Mesendoderm (in vitro differentiated cells): Measurements from ENCODE around the gene MYO1B.
A peak's percentile ranks its signal among the peaks of the same experiment; 100 is the strongest.

ENCODE experiments used
- DNase-seq: peaks from one replicate; pipeline ENCODE4 v3.0.0; 2013
- H2AK5ac ChIP-seq: 2 replicates; pipeline ENCODE4 v1.6.1; 2013; ENCODE audit warnings: low read length, inconsistent platforms
- H2BK120ac ChIP-seq: 2 replicates; pipeline ENCODE4 v1.6.1; 2013; ENCODE audit warnings: low read depth, mild to moderate bottlenecking, low read length, moderate library complexity, mixed read lengths
- H2BK15ac ChIP-seq: replicated peaks from 2 replicates; pipeline ENCODE4 v1.6.1; 2013; ENCODE audit warnings: low read depth, mild to moderate bottlenecking, moderate library complexity
- H2BK5ac ChIP-seq: 2 replicates; pipeline ENCODE4 v1.6.1; 2013; ENCODE audit warnings: low read length, inconsistent platforms
- H3K18ac ChIP-seq: 2 replicates; pipeline ENCODE4 v1.6.1; 2013; ENCODE audit warnings: mild to moderate bottlenecking, low read length, mixed read lengths
- H3K23ac ChIP-seq: one replicate; pipeline ENCODE4 v1.6.1; 2013; ENCODE audit warnings: low read length
- H3K27ac ChIP-seq: 2 replicates; pipeline ENCODE4 v1.5.1; 2013; ENCODE audit warnings: low read depth, mild to moderate bottlenecking, inconsistent platforms, low read length, moderate library complexity
- H3K27me3 ChIP-seq: 2 replicates; pipeline ENCODE4 v1.6.1; 2013; ENCODE audit warnings: low read length, control low read depth, mild to moderate bottlenecking, inconsistent platforms; ENCODE audit not compliant: insufficient read depth, poor library complexity
- H3K36me3 ChIP-seq: 2 replicates; pipeline ENCODE4 v1.6.1; 2013; ENCODE audit warnings: low read length, inconsistent platforms; ENCODE audit not compliant: control insufficient read depth, insufficient read depth
- H3K4ac ChIP-seq: one replicate; pipeline ENCODE4 v1.6.1; 2013; ENCODE audit warnings: low read depth, mild to moderate bottlenecking, low read length, moderate library complexity
- H3K4me1 ChIP-seq: 2 replicates; pipeline ENCODE4 v1.6.1; 2013; ENCODE audit warnings: low read depth, low read length, inconsistent platforms; ENCODE audit not compliant: control insufficient read depth
- H3K4me2 ChIP-seq: 2 replicates; pipeline ENCODE4 v1.6.1; 2013; ENCODE audit warnings: low read length
- H3K4me3 ChIP-seq: 2 replicates; pipeline ENCODE4 v1.5.1; 2013; ENCODE audit warnings: mild to moderate bottlenecking, low read length
- H3K56ac ChIP-seq: one replicate; pipeline ENCODE4 v1.6.1; 2013; ENCODE audit warnings: low read length
- H3K79me1 ChIP-seq: 2 replicates; pipeline ENCODE4 v1.6.1; 2013; ENCODE audit warnings: low read length, inconsistent platforms
- H3K79me2 ChIP-seq: 2 replicates; pipeline ENCODE4 v1.6.1; 2013; ENCODE audit warnings: mild to moderate bottlenecking, low read length; ENCODE audit not compliant: control insufficient read depth, insufficient read depth
- H3K9ac ChIP-seq: 2 replicates; pipeline ENCODE4 v1.6.1; 2013; ENCODE audit warnings: low read length, inconsistent platforms
- H4K5ac ChIP-seq: one replicate; pipeline ENCODE4 v1.6.1; 2013; ENCODE audit warnings: low read length
- H4K8ac ChIP-seq: one replicate; pipeline ENCODE4 v1.6.1; 2013; ENCODE audit warnings: low read depth, mild to moderate bottlenecking, control low read depth, low read length, moderate library complexity
- WGBS: extraction: QIAGEN DNeasy Blood & Tissue Kit; methylation state at CpG from one replicate; pipeline ENCODE4 v1.1.7; 2013; ENCODE audit warnings: low lambda C conversion rate, missing lambda C conversion rate; ENCODE audit not compliant: insufficient coverage; ENCODE audit errors: extremely low coverage; 5-methylcytosine and 5-hydroxymethylcytosine counted together

Gene MYO1B

GRCh38 chr2:191365089-191365488 lies 119.9 kb downstream of the MYO1B start:
- no peak overlapping the region for H3K23ac ChIP-seq
- no peaks in the 10 kb centered on the region for H3K79me2 ChIP-seq
- no peak overlapping the region for H3K9ac ChIP-seq
- WGBS = no CpG with 5 or more reads among the region's 2 CpGs
- no peak for DNase-seq
- no peak overlapping the region for H3K4me2 ChIP-seq
- H4K5ac ChIP-seq = no peak overlapping the region
- no peak overlapping the region for H4K8ac ChIP-seq
- H2BK5ac ChIP-seq = no peak overlapping the region
- no peak overlapping the region for H3K4me3 ChIP-seq
- H2BK15ac ChIP-seq = no peak overlapping the region
- no peak overlapping the region for H3K56ac ChIP-seq
- no peak overlapping the region for H2BK120ac ChIP-seq
- no peaks in the 10 kb centered on the region for H3K36me3 ChIP-seq
- H3K27me3 ChIP-seq = no peaks in the 10 kb centered on the region
- H3K27ac ChIP-seq = no peak overlapping the region
- no peaks in the 10 kb centered on the region for H3K4me1 ChIP-seq
- no peaks in the 10 kb centered on the region for H3K79me1 ChIP-seq
- H3K18ac ChIP-seq = no peak overlapping the region
- H2AK5ac ChIP-seq = no peak overlapping the region
- H3K4ac ChIP-seq = no peak overlapping the region

- no peak overlapping the region for H4K5ac ChIP-seq
- no peaks in the 10 kb centered on the region for H3K79me2 ChIP-seq
- no peak overlapping the region for H2BK15ac ChIP-seq
- no peak overlapping the region for H2AK5ac ChIP-seq
- no peaks in the 10 kb centered on the region for H3K36me3 ChIP-seq
- no peak overlapping the region for H4K8ac ChIP-seq
- no peak overlapping the region for H3K23ac ChIP-seq
- H3K4me1 ChIP-seq = no peaks in the 10 kb centered on the region
- DNase-seq = no peak
- no peak overlapping the region for H3K56ac ChIP-seq
- no CpG with 5 or more reads among the region's 1 CpG for WGBS
- H3K9ac ChIP-seq = no peak overlapping the region
- no peak overlapping the region for H3K4me3 ChIP-seq
- no peaks in the 10 kb centered on the region for H3K27me3 ChIP-seq
- H3K79me1 ChIP-seq = no peaks in the 10 kb centered on the region
- no peak overlapping the region for H3K27ac ChIP-seq
- H3K4ac ChIP-seq = no peak overlapping the region
- H2BK5ac ChIP-seq = no peak overlapping the region
- no peak overlapping the region for H3K18ac ChIP-seq
- H3K4me2 ChIP-seq = no peak overlapping the region
- H2BK120ac ChIP-seq = no peak overlapping the region
Observed at GRCh38 chr2:191366199-191366598, 121.0 kb downstream of the MYO1B start.

GRCh38 chr2:191369034-191369433 lies 123.8 kb downstream of the MYO1B start:
- Histone ChIP-seq H3K9ac (no peak overlapping the region), H3K18ac (no peak overlapping the region), H3K27me3 (no peaks in the 10 kb centered on the region), H3K56ac (no peak overlapping the region), H3K4me1 (no peaks in the 10 kb centered on the region), H2BK5ac (no peak overlapping the region), H3K27ac (no peak overlapping the region), H3K79me2 (no peaks in the 10 kb centered on the region), H3K36me3 (no peaks in the 10 kb centered on the region), H2BK120ac (no peak overlapping the region), H3K79me1 (no peaks in the 10 kb centered on the region), H3K4ac (no peak overlapping the region), H4K8ac (no peak overlapping the region), H3K4me3 (no peak overlapping the region), H2BK15ac (no peak overlapping the region), H4K5ac (no peak overlapping the region), H3K23ac (no peak overlapping the region), H2AK5ac (no peak overlapping the region), H3K4me2 (no peak overlapping the region)
- DNase-seq = no peak
- no CpG with 5 or more reads among the region's 3 CpGs for WGBS

- H2BK120ac ChIP-seq = no peak overlapping the region
- H3K4ac ChIP-seq = no peak overlapping the region
- no peaks in the 10 kb centered on the region for H3K4me1 ChIP-seq
- H3K18ac ChIP-seq = no peak overlapping the region
- no CpG with 5 or more reads among the region's 4 CpGs for WGBS
- H3K27ac ChIP-seq = no peak overlapping the region
- no peak overlapping the region for H2BK5ac ChIP-seq
- no peak overlapping the region for H2BK15ac ChIP-seq
- H3K23ac ChIP-seq = no peak overlapping the region
- H4K8ac ChIP-seq = no peak overlapping the region
- no peak overlapping the region for H2AK5ac ChIP-seq
- no peak overlapping the region for H3K4me2 ChIP-seq
- H3K79me1 ChIP-seq = no peaks in the 10 kb centered on the region
- no peak overlapping the region for H3K4me3 ChIP-seq
- no peak overlapping the region for H3K9ac ChIP-seq
- no peaks in the 10 kb centered on the region for H3K36me3 ChIP-seq
- DNase-seq = no peak
- H4K5ac ChIP-seq = no peak overlapping the region
- no peaks in the 10 kb centered on the region for H3K79me2 ChIP-seq
- H3K27me3 ChIP-seq = no peaks in the 10 kb centered on the region
- H3K56ac ChIP-seq = no peak overlapping the region
Observed at GRCh38 chr2:191374366-191374765, 129.2 kb downstream of the MYO1B start.

GRCh38 chr2:191374939-191375338 lies 129.7 kb downstream of the MYO1B start:
- Histone ChIP-seq H2AK5ac (no peak overlapping the region), H4K5ac (no peak overlapping the region), H3K9ac (no peak overlapping the region), H2BK120ac (no peak overlapping the region), H3K23ac (no peak overlapping the region), H3K4me2 (no peak overlapping the region), H3K36me3 (no peaks in the 10 kb centered on the region), H3K79me1 (no peaks in the 10 kb centered on the region), H3K4me3 (no peak overlapping the region), H4K8ac (no peak overlapping the region), H3K18ac (no peak overlapping the region), H3K4me1 (no peaks in the 10 kb centered on the region), H3K56ac (no peak overlapping the region), H3K27me3 (no peaks in the 10 kb centered on the region), H3K79me2 (no peaks in the 10 kb centered on the region), H3K27ac (no peak overlapping the region), H2BK15ac (no peak overlapping the region), H2BK5ac (no peak overlapping the region), H3K4ac (no peak overlapping the region)
- no peak for DNase-seq
- no CpG with 5 or more reads among the region's 1 CpG for WGBS

GRCh38 chr2:191376981-191377629 lies 131.9 kb downstream of the MYO1B start:
- H3K79me1 ChIP-seq = no peaks in the 10 kb centered on the region
- H3K4me1 ChIP-seq = no peaks in the 10 kb centered on the region
- no peak overlapping the region for H3K18ac ChIP-seq
- no peak overlapping the region for H2BK120ac ChIP-seq
- H3K36me3 ChIP-seq = no peaks in the 10 kb centered on the region
- no peak overlapping the region for H2BK5ac ChIP-seq
- H3K79me2 ChIP-seq = no peaks in the 10 kb centered on the region
- no peak overlapping the region for H3K56ac ChIP-seq
- H3K27ac ChIP-seq = no peak overlapping the region
- peak; percentile 85 for DNase-seq
- H3K4ac ChIP-seq = no peak overlapping the region
- no peak overlapping the region for H3K4me3 ChIP-seq
- H3K9ac ChIP-seq = no peak overlapping the region
- H3K27me3 ChIP-seq = no peaks in the 10 kb centered on the region
- H2AK5ac ChIP-seq = no peak overlapping the region
- H4K5ac ChIP-seq = no peak overlapping the region
- H3K4me2 ChIP-seq = no peak overlapping the region
- no peak overlapping the region for H3K23ac ChIP-seq
- H4K8ac ChIP-seq = no peak overlapping the region
- no peak overlapping the region for H2BK15ac ChIP-seq
- WGBS = 100% methylated on average over 1 of the region's 3 CpGs
